PC-3 (cell line): ENCODE results near the gene GAPDH. TPM values are rescaled to one million over a fixed set of nuclear protein-coding genes. Genes with fewer than 3 reads are reported as not detected.

Source experiments
- ATAC-seq: fragments of 200-7000 bp; cut with Tn5 transposase; 2 replicates; pipeline ENCODE4 v1.9.1; 2020; ENCODE audit warnings: mild to moderate bottlenecking, moderate library complexity
- BruUV-seq: library from RNA; stranded (reverse); fragments of 400-500 nt; replicated peaks from 2 replicates; lab custom pipeline; 2021; lab: Mats Ljungman, UMichigan
- CTCF ChIA-PET: fragments of 300-600 bp; sonication (Branson Sonifier 250); formaldehyde crosslinking; loops from one replicate; lab custom pipeline; 2022; ENCODE audit warnings: antibody characterized with exemption; lab: Charles Lee
- POLR2A ChIA-PET: fragments of 300-600 bp; sonication (Branson Sonifier 250); formaldehyde crosslinking; loops from one replicate; lab custom pipeline; 2022; ENCODE audit warnings: antibody characterized with exemption; ENCODE audit not compliant: unreplicated experiment; lab: Charles Lee
- DNase-seq: peaks from one replicate; pipeline ENCODE4 v3.0.0-alpha.2; 2015
- H2AFZ ChIP-seq: fragments of 300-600 bp; sonication (generic); 2 replicates; pipeline ENCODE4 v1.6.0; 2016; ENCODE audit warnings: antibody characterized with exemption, low read length
- H3F3A ChIP-seq: fragments of 300-600 bp; sonication (generic); one replicate; pipeline ENCODE4 v1.6.0; 2017; ENCODE audit warnings: antibody characterized with exemption, low read length, control low read depth, mild to moderate bottlenecking; ENCODE audit not compliant: unreplicated experiment
- H3K27ac ChIP-seq: fragments of 300-600 bp; sonication (generic); 2 replicates; pipeline ENCODE4 v1.5.1; 2016; ENCODE audit warnings: mild to moderate bottlenecking, low read length
- H3K27me3 ChIP-seq: fragments of 300-600 bp; sonication (generic); 2 replicates; pipeline ENCODE4 v1.6.1; 2016; ENCODE audit warnings: low read length, mixed read lengths
- H3K36me3 ChIP-seq: fragments of 300-600 bp; sonication (generic); 2 replicates; pipeline ENCODE4 v1.6.1; 2016; ENCODE audit warnings: low read depth, mixed run types, low read length, mixed read lengths
- H3K4me1 ChIP-seq: fragments of 300-600 bp; sonication (generic); 2 replicates; pipeline ENCODE4 v1.5.1; 2016; ENCODE audit warnings: low read length; ENCODE audit not compliant: insufficient read depth
- H3K4me2 ChIP-seq: fragments of 300-600 bp; sonication (generic); 2 replicates; pipeline ENCODE4 v1.6.0; 2016; ENCODE audit warnings: low read length
- H3K4me3 ChIP-seq: fragments of 300-600 bp; sonication (generic); 2 replicates; pipeline ENCODE4 v1.5.1; 2016; ENCODE audit warnings: mild to moderate bottlenecking, low read length, mixed read lengths
- H3K79me2 ChIP-seq: fragments of 300-600 bp; sonication (generic); 2 replicates; pipeline ENCODE4 v1.6.1; 2017; ENCODE audit warnings: low read length, mixed read lengths
- H3K9ac ChIP-seq: fragments of 300-600 bp; sonication (generic); 2 replicates; pipeline ENCODE4 v1.6.0; 2016; ENCODE audit warnings: mild to moderate bottlenecking, low read length
- H3K9me2 ChIP-seq: fragments of 300-600 bp; sonication (generic); replicated peaks from 2 replicates; pipeline ENCODE4 v1.6.1; 2016; ENCODE audit warnings: mixed run types, low read length, mixed read lengths
- H3K9me3 ChIP-seq: fragments of 300-600 bp; sonication (generic); 2 replicates; pipeline ENCODE4 v1.6.1; 2016; ENCODE audit warnings: low read length, mixed read lengths
- H4K20me1 ChIP-seq: fragments of 300-600 bp; sonication (generic); 2 replicates; pipeline ENCODE4 v1.6.1; 2016; ENCODE audit warnings: low read length, mixed read lengths
- CTCF ChIP-seq: fragments of 300-600 bp; sonication (generic); conservative IDR thresholded peaks from 2 replicates; pipeline ENCODE4 v1.5.1; 2017; ENCODE audit warnings: antibody characterized with exemption, low read depth, mild to moderate bottlenecking, low read length
- EZH2 ChIP-seq: fragments of 300-600 bp; sonication (generic); IDR thresholded peaks from one replicate; pipeline ENCODE4 v1.6.1; 2017; ENCODE audit warnings: antibody characterized with exemption, mild to moderate bottlenecking, low read length; ENCODE audit not compliant: unreplicated experiment
- EZH2phosphoT487 ChIP-seq: fragments of 300-600 bp; sonication (generic); IDR thresholded peaks from 2 replicates; pipeline ENCODE4 v1.6.1; 2018; ENCODE audit warnings: mild to moderate bottlenecking, antibody characterized with exemption, low read length, borderline replicate concordance
- intact Hi-C: fragments of 100-400 bp; cut with micrococcal nuclease; formaldehyde crosslinking; loops from 2 replicates; pipeline ENCODE4 v1.9.0; 2023
- total RNA-seq: library from RNA; depleted of rRNA; stranded (reverse); fragments of >200 nt; gene quantifications from 2 replicates; pipeline ENCODE4 v1.2.3, GENCODE V29; 2014

The GAPDH gene
- total RNA-seq, 1 experiment from 2014 or later = 7,326 TPM

GRCh38 chr12:6550294-6551062 lies 16.2 kb downstream of the GAPDH start:
- no peaks in the 10 kb centered on the region for H3K27me3 ChIP-seq
- no peaks in the 10 kb centered on the region for H3K36me3 ChIP-seq
- no peaks in the 10 kb centered on the region for H3K9me2 ChIP-seq
- TF ChIP-seq EZH2phosphoT487 (no peak), EZH2 (no peak), CTCF (no peak)
- H2AFZ ChIP-seq = no peak overlapping the region
- H3K9me3 ChIP-seq = no peaks in the 10 kb centered on the region
- no peak for DNase-seq
- no peaks in the 10 kb centered on the region for H4K20me1 ChIP-seq
- no peak overlapping the region for H3K9ac ChIP-seq
- no peaks in the 10 kb centered on the region for H3K79me2 ChIP-seq
- intact Hi-C loops = no loop called here
- no peak overlapping the region for H3K4me2 ChIP-seq
- no peak overlapping the region for H3K27ac ChIP-seq
- BruUV-seq = no TSS peak
- POLR2A ChIA-PET = no interaction called here
- CTCF ChIA-PET = no interaction called here
- H3K4me3 ChIP-seq = no peak overlapping the region
- H3K4me1 ChIP-seq = peaks cover 19% of the 10 kb centered on the region
- H3F3A ChIP-seq = no peaks in the 10 kb centered on the region
- no peak for ATAC-seq

GRCh38 chr12:6551063-6551461 lies 16.7 kb downstream of the GAPDH start:
- Histone ChIP-seq H3K79me2 (no peaks in the 10 kb centered on the region), H3K36me3 (no peaks in the 10 kb centered on the region), H2AFZ (no peak overlapping the region), H3K4me1 (peaks cover 19% of the 10 kb centered on the region), H4K20me1 (no peaks in the 10 kb centered on the region), H3K27me3 (no peaks in the 10 kb centered on the region), H3K9me2 (no peaks in the 10 kb centered on the region), H3K27ac (no peak overlapping the region), H3K9ac (no peak overlapping the region), H3F3A (no peaks in the 10 kb centered on the region), H3K4me2 (no peak overlapping the region), H3K9me3 (no peaks in the 10 kb centered on the region), H3K4me3 (no peak overlapping the region)
- intact Hi-C loops = no loop called here
- BruUV-seq = no TSS peak
- ChIA-PET CTCF (no interaction called here), POLR2A (no interaction called here)
- TF ChIP-seq EZH2 = no peak
- DNase-seq = no peak
- no peak for ATAC-seq

GRCh38 chr12:6551496-6552139 lies 17.3 kb downstream of the GAPDH start:
- no peaks in the 10 kb centered on the region for H3K27me3 ChIP-seq
- CTCF ChIA-PET = interaction anchor here (0.6 to 1.0 kb wide), 2 partner anchors 11 to 12 kb away, joined by 3 to 8 read pairs; no protein-coding TSS in a partner anchor
- intact Hi-C loops = no loop called here
- H3K4me2 ChIP-seq = no peak overlapping the region
- peaks cover 19% of the 10 kb centered on the region for H3K4me1 ChIP-seq
- no peaks in the 10 kb centered on the region for H4K20me1 ChIP-seq
- H3K79me2 ChIP-seq = no peaks in the 10 kb centered on the region
- H3K9me2 ChIP-seq = no peaks in the 10 kb centered on the region
- TF ChIP-seq CTCF = no peak
- DNase-seq (no peak), ATAC-seq (peak; percentile 56)
- H2AFZ ChIP-seq = no peak overlapping the region
- no TSS peak for BruUV-seq
- H3K27ac ChIP-seq = no peak overlapping the region
- H3K9ac ChIP-seq = no peak overlapping the region
- POLR2A ChIA-PET = no interaction called here
- H3F3A ChIP-seq = no peaks in the 10 kb centered on the region
- no peak overlapping the region for H3K4me3 ChIP-seq
- H3K36me3 ChIP-seq = peaks cover 2% of the 10 kb centered on the region; the same call in 1 of the 2 replicates
- H3K9me3 ChIP-seq = no peaks in the 10 kb centered on the region
